Prostate gland (tissue), 2 donors: ENCODE data around the gene MLN. TPM values are rescaled to one million over a fixed set of nuclear protein-coding genes. Genes with fewer than 3 reads are reported as not detected.

Source experiments
- DNase-seq: peaks from one replicate; pipeline ENCODE4 v3.0.0-alpha.2; 2019; ENCODE audit warnings: low spot score
- H3K27ac ChIP-seq, 2 donors: fragments of 200-600 bp; sonication (generic); 2 replicates each; pipeline ENCODE4 v1.5.1; 2017 to 2019
- H3K27me3 ChIP-seq: fragments of 200-600 bp; sonication (generic); replicated peaks from 2 replicates; pipeline ENCODE4 v1.5.1; 2019; ENCODE audit not compliant: insufficient read depth
- H3K36me3 ChIP-seq, 2 donors: fragments of 200-600 bp; sonication (generic); 1 replicate in 1 of 2; 2 replicates in 1 of 2; pipeline versions ENCODE4 v1.5.1 to v1.8.1; 2017 to 2019
- H3K4me1 ChIP-seq: fragments of 200-600 bp; sonication (generic); replicated peaks from 2 replicates; pipeline ENCODE4 v1.5.1; 2019
- H3K4me3 ChIP-seq, 2 donors: fragments of 200-600 bp; sonication (generic); 2 replicates each; pipeline ENCODE4 v1.5.1; 2017 to 2019
- H3K9me3 ChIP-seq: fragments of 200-600 bp; sonication (generic); 2 replicates; pipeline ENCODE4 v1.5.1; 2017
- CTCF ChIP-seq, 4 experiments: fragments of 200-600 bp in 2 of 4; fragments of 450-650 bp in 2 of 4; sonication (generic) in 2 of 4; IDR thresholded peaks; 1 replicate in 3 of 4; 2 replicates in 1 of 4; pipeline ENCODE4 v1.5.1; 2016 to 2019; ENCODE audit warnings: antibody characterized with exemption in 4 of 4, mild to moderate bottlenecking in 2 of 4, moderate library complexity in 2 of 4
- POLR2A ChIP-seq: fragments of 450-650 bp; IDR thresholded peaks from one replicate; pipeline ENCODE4 v1.6.1; 2016; ENCODE audit warnings: antibody characterized with exemption, mild to moderate bottlenecking
- POLR2AphosphoS5 ChIP-seq: sonication (generic); formaldehyde crosslinking; IDR thresholded peaks from one replicate; pipeline ENCODE4 v1.6.1; 2017; ENCODE audit warnings: antibody characterized with exemption
- WGBS: methylation state at CpG from one replicate; pipeline ENCODE4 v1.1.5; 2018; 5-methylcytosine and 5-hydroxymethylcytosine counted together
- intact Hi-C: fragments of 100-400 bp; cut with DNase I; formaldehyde crosslinking; loops from one replicate; pipeline ENCODE4 v1.14.2; 2022
- total RNA-seq, 2 donors: library from RNA; depleted of rRNA; stranded (reverse); fragments of >200 nt; gene quantifications; one replicate each; pipeline ENCODE4 v1.1.0, GENCODE V29; 2016

Gene MLN
- total RNA-seq, 2 donors from 2014 or later: not detected

DNA sequence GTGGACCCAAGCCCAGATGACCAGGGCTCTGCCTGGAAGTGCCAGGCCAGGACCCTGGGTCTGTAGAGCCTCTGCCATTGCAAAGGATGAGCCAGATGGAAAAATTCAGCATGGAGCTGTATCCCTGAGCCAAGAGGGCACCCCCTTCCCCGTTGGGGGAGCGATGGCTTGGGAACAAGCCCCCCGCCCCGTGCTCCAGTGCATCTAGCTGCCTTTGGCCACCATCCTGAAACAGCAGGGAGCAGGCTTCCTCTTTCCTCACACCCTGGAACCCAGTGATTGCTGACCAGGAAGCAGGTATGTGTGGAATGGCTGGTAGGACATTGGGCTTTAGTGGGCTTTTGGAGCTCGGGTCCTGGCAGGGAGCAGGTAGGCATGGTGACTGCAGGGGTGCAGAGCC lies 2.2 kb downstream of the MLN start:
- peaks cover 10% of the 10 kb centered on the region for H3K4me1 ChIP-seq
- no peaks in the 10 kb centered on the region for H3K27me3 ChIP-seq
- no peak for DNase-seq
- H3K9me3 ChIP-seq: no peaks in the 10 kb centered on the region
- no peaks in the 10 kb centered on the region for H3K36me3 ChIP-seq
- 95% methylated on average over 5 of the region's 5 CpGs for WGBS
- intact Hi-C loops: no loop called here
- no peak overlapping the region for H3K27ac ChIP-seq
- no peak overlapping the region for H3K4me3 ChIP-seq
- no peak for TF ChIP-seq POLR2A
- no peak for TF ChIP-seq POLR2AphosphoS5
- TF ChIP-seq CTCF (IDR thresholded peaks at IDR 0.05): no peak

GRCh38 chr6:33800248-33800969 lies 3.4 kb downstream of the MLN start:
- WGBS: 50% methylated on average over 13 of the region's 13 CpGs

DNA sequence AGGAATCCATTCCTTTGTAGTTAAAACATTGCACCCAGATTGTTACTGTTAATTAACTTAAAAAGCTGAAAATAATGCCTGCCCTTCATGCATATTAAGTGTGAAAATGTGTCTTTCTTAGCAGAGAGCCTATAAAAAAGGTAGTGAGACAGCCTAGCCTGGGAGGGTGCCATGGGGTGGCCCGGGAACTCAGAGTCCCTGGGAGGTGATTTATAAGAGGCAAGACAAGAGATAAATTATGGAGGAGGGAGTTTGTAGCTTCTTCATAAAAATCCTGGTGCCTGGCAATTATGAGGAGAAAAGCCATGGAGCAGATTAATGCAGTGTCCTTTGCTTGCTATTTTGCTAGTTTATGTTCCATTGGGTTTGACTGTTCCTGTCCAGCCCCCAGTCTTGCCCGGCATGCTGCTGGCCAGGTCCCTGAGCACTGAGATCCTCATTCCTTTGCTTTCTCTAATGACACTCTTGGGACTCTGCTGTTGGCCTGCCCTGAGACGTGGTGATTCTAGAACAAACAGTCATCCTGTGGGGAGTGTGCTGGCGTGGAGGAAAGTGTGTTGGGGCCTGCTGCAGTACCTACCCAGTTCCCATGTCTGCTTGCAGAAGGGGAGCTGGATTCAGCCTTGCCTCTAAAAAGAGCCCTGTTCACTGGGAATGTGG lies 4.2 kb downstream of the MLN start:
- Histone ChIP-seq H3K36me3 (no peaks in the 10 kb centered on the region), H3K4me1 (peaks cover 10% of the 10 kb centered on the region), H3K4me3 (no peak overlapping the region), H3K9me3 (no peaks in the 10 kb centered on the region), H3K27me3 (no peaks in the 10 kb centered on the region), H3K27ac (no peak overlapping the region)
- DNase-seq: no peak
- TF ChIP-seq POLR2A (no peak), CTCF (IDR thresholded peaks at IDR 0.05) (no peak), POLR2AphosphoS5 (no peak)
- WGBS: 28% methylated on average over 4 of the region's 4 CpGs
- intact Hi-C loops: no loop called here

More at GRCh38 chr6:33800248-33800969, 3.4 kb downstream of the MLN start:
- TF ChIP-seq POLR2A (no peak), POLR2AphosphoS5 (peak; percentile 32)
- DNase-seq: no peak
- Histone ChIP-seq H3K4me3 (no peak overlapping the region), H3K9me3 (no peaks in the 10 kb centered on the region), H3K36me3 (no peaks in the 10 kb centered on the region), H3K27me3 (no peaks in the 10 kb centered on the region), H3K27ac (no peak overlapping the region), H3K4me1 (peaks cover 10% of the 10 kb centered on the region)
- intact Hi-C loops: no loop called here

GRCh38 chr6:33798343-33798848 lies 5.4 kb downstream of the MLN start:
- no peak overlapping the region for H3K4me3 ChIP-seq
- H3K27me3 ChIP-seq: no peaks in the 10 kb centered on the region
- intact Hi-C loops: no loop called here
- H3K36me3 ChIP-seq: no peaks in the 10 kb centered on the region
- no peak overlapping the region for H3K27ac ChIP-seq
- 89% methylated on average over 13 of the region's 13 CpGs for WGBS
- no peak for DNase-seq
- TF ChIP-seq CTCF (IDR thresholded peaks at IDR 0.05): no peak
- TF ChIP-seq POLR2AphosphoS5: no peak
- TF ChIP-seq POLR2A: no peak
- H3K9me3 ChIP-seq: no peaks in the 10 kb centered on the region
- H3K4me1 ChIP-seq: peaks cover 10% of the 10 kb centered on the region

GRCh38 chr6:33797626-33798342 lies 6.0 kb downstream of the MLN start:
- no peak overlapping the region for H3K27ac ChIP-seq
- no peak for DNase-seq
- no peak overlapping the region for H3K4me3 ChIP-seq
- H3K4me1 ChIP-seq: peaks cover 10% of the 10 kb centered on the region
- TF ChIP-seq CTCF (IDR thresholded peaks at IDR 0.05) (no peak), POLR2AphosphoS5 (no peak), POLR2A (no peak)
- no peaks in the 10 kb centered on the region for H3K9me3 ChIP-seq
- intact Hi-C loops: no loop called here
- H3K36me3 ChIP-seq: no peaks in the 10 kb centered on the region
- WGBS: 83% methylated on average over 10 of the region's 10 CpGs
- H3K27me3 ChIP-seq: no peaks in the 10 kb centered on the region
